ENCODE data around the gene LCT. TPM values are rescaled to one million over a fixed set of nuclear protein-coding genes. Genes with fewer than 3 reads are reported as not detected.

LCT gene
- total and polyA plus RNA-seq, 2 of the 4 experiments (the other 2 are of a cell fraction) = under 0.01 TPM; not detected in 1

DNA sequence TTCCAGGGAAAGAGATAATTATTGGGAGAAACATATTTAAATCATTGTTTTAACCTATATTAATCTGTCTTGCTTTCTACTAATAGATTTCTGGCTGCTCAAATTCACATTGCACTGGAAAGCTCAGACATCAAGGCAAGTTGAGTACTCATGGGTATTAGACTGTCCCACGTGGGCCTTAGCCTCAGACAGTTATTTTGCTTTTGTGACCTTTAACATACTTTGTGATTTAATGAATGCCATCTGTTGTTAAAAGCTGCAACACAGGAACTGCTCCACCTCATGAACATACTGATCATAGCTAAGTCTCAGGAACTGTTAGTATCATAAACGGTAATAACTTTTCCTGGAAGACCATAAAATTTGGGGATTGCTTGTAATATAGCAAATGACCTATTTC, 2.7 kb upstream of the LCT start:
- H2AFZ ChIP-seq (replicated peaks; ENCODE audit: low read length, poor library complexity) = no peak overlapping the region
- WGBS, 2 experiments (ENCODE audit: extremely low coverage in 2 of 2, insufficient read length in 1 of 2) = no CpG with 5 or more reads among the region's 2 CpGs
- TF ChIP-seq, protein P1, sequence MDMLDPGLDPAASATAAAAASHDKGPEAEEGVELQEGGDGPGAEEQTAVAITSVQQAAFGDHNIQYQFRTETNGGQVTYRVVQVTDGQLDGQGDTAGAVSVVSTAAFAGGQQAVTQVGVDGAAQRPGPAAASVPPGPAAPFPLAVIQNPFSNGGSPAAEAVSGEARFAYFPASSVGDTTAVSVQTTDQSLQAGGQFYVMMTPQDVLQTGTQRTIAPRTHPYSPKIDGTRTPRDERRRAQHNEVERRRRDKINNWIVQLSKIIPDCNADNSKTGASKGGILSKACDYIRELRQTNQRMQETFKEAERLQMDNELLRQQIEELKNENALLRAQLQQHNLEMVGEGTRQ (IDR thresholded peaks at IDR 0.05; ENCODE audit: low read depth, low read length) = peak; percentile 85
- TF ChIP-seq MXI1 (IDR thresholded peaks at IDR 0.05; ENCODE audit: borderline replicate concordance, low read depth, low read length) (peak; percentile 46; the same call in 1 of the 2 replicates), FOS (IDR thresholded peaks at IDR 0.05; ENCODE audit: low read depth, low read length) (no peak)
- H3K9me1 ChIP-seq (ENCODE audit: insufficient read depth, low read length) = peaks cover 3% of the 10 kb centered on the region
- no peaks in the 10 kb centered on the region for H3K9me3 ChIP-seq (ENCODE audit: control insufficient read depth, insufficient read depth, low read length)
- H2AK9ac ChIP-seq (replicated peaks; ENCODE audit: low read depth, low read length, poor library complexity) = no peak overlapping the region
- H3K14ac ChIP-seq (replicated peaks; ENCODE audit: low read depth, low read length) = no peak overlapping the region
- no peaks in the 10 kb centered on the region for H3K79me1 ChIP-seq (ENCODE audit: low read depth in 1 of 2, low read length in 2 of 2)
- no peaks in the 10 kb centered on the region for H4K20me1 ChIP-seq (ENCODE audit: insufficient read depth, low read length)
- H3K4me1 ChIP-seq (ENCODE audit: control insufficient read depth, insufficient read depth, low read length) = peaks cover 5% of the 10 kb centered on the region
- H4K8ac ChIP-seq (ENCODE audit: low read depth in 2 of 2, low read length in 2 of 2) = no peak overlapping the region; a peak in 1 of 4 replicates
- H3K4me3 ChIP-seq (ENCODE audit: insufficient read depth, low read depth, low read length) = no peak overlapping the region
- no peak overlapping the region for H3K23ac ChIP-seq (ENCODE audit: low read depth, low read length)
- ATAC-seq (ENCODE audit: low read depth) (peak; percentile 88), DNase-seq (peak; percentile 86)
- in situ Hi-C loops (cut with MboI; ENCODE audit: low sequenced_read_pairs) (no loop called here), intact Hi-C loops (cut with micrococcal nuclease) (loop anchor here (2.0 kb wide), 1 partner anchor 19 kb away; no protein-coding TSS in a partner anchor), dilution Hi-C loops (cut with HindIII; ENCODE audit: low sequenced_read_pairs, unreplicated experiment) (no loop called here)
- H2BK15ac ChIP-seq (ENCODE audit: low read depth, low read length) = no peak overlapping the region
- CTCF ChIA-PET = interaction anchor here (0.6 to 1.1 kb wide), 2 partner anchors 10 to 194 kb away, joined by 3 to 4 read pairs; no protein-coding TSS in a partner anchor
- no peak overlapping the region for H3K56ac ChIP-seq (ENCODE audit: extremely low read depth, insufficient read depth, low read length)
- H3K4ac ChIP-seq (ENCODE audit: low read depth, low read length) = no peak overlapping the region
- H3K36me3 ChIP-seq (ENCODE audit: control insufficient read depth, insufficient read depth, low read length) = peaks cover 4% of the 10 kb centered on the region
- no peak overlapping the region for H4K5ac ChIP-seq (ENCODE audit: low read depth, low read length)
- no peak overlapping the region for H3K18ac ChIP-seq (ENCODE audit: low read depth, low read length)
- POLR2A ChIA-PET (ENCODE audit: unreplicated experiment) = no interaction called here
- no peak overlapping the region for H2BK120ac ChIP-seq (ENCODE audit: low read depth, low read length)
- peak overlapping the region; percentile 18; the same call in 1 of the 2 replicates for H3K4me2 ChIP-seq (ENCODE audit: low read depth, low read length)
- BruUV-seq (replicated peaks) = no TSS peak
- H4K91ac ChIP-seq (ENCODE audit: insufficient read depth, low read depth, low read length) = no peak overlapping the region
- H3K27me3 ChIP-seq (ENCODE audit: control insufficient read depth, insufficient read depth, low read length) = no peaks in the 10 kb centered on the region
- no peak overlapping the region for H2BK20ac ChIP-seq (ENCODE audit: low read depth, low read length)
- H3K27ac ChIP-seq (ENCODE audit: insufficient read depth, low read length) = no peak overlapping the region
- no peak overlapping the region for H3K9ac ChIP-seq (ENCODE audit: low read depth, low read length)
- no peak overlapping the region for H2AK5ac ChIP-seq (ENCODE audit: low read depth, low read length)
- no peak overlapping the region for H2BK5ac ChIP-seq (ENCODE audit: low read depth, low read length, poor library complexity, severe bottlenecking)

All from IMR-90 (cell line).